HG03280 (cell line): ENCODE data around the gene SPEM1.

Experiments used
- ATAC-seq: cut with Tn5 transposase; IDR thresholded peaks from one replicate; pipeline ENCODE4 v1.9.1; 2021; ENCODE audit warnings: mild to moderate bottlenecking, moderate library complexity; ENCODE audit not compliant: unreplicated experiment

Gene SPEM1

GRCh38 chr17:7419819-7420610 lies at the start of gene SPEM1:
TSS of gene SPEM1 (plus strand) at chr17:7420324. CDS start at chr17:7420385, 61 bp downstream.
- no peak for ATAC-seq

GRCh38 chr17:7370853-7371252 lies 49.3 kb upstream of the SPEM1 start:
- ATAC-seq: no peak

- no peak for ATAC-seq
These were observed 45.8 kb upstream of the SPEM1 start for GRCh38 chr17:7374353-7374752.

GRCh38 chr17:7379134-7379533 lies 41.0 kb upstream of the SPEM1 start:
- no peak for ATAC-seq

- ATAC-seq: no peak
These were observed 39.8 kb upstream of the SPEM1 start for GRCh38 chr17:7380321-7380720.

- ATAC-seq: no peak
These were observed 39.1 kb upstream of the SPEM1 start, which contains the start of gene TNK1 for GRCh38 chr17:7380855-7381683. TSS of gene TNK1 (plus strand) at chr17:7381089. CDS start at chr17:7382927, 1,838 bp downstream.

GRCh38 chr17:7382901-7383300 lies 37.2 kb upstream of the SPEM1 start:
- ATAC-seq: no peak

- no peak for ATAC-seq
These were observed 36.8 kb upstream of the SPEM1 start for GRCh38 chr17:7383371-7383741.

- ATAC-seq: peak; percentile 84
These were observed 36.2 kb upstream of the SPEM1 start for GRCh38 chr17:7383742-7384488.

GRCh38 chr17:7384489-7385081 lies 35.5 kb upstream of the SPEM1 start:
- no peak for ATAC-seq

GRCh38 chr17:7388856-7389255 lies 31.3 kb upstream of the SPEM1 start:
- ATAC-seq: no peak

GRCh38 chr17:7389924-7390910 lies 29.9 kb upstream of the SPEM1 start:
- no peak for ATAC-seq

GRCh38 chr17:7391307-7391706 lies 28.8 kb upstream of the SPEM1 start:
- no peak for ATAC-seq

- no peak for ATAC-seq
These were observed 27.2 kb upstream of the SPEM1 start for GRCh38 chr17:7392696-7393612.

- peak; percentile 38 for ATAC-seq
These were observed 26.3 kb upstream of the SPEM1 start for GRCh38 chr17:7393613-7394451.

- ATAC-seq: peak; percentile 79
These were observed 25.5 kb upstream of the SPEM1 start, which contains the start of gene PLSCR3 for GRCh38 chr17:7394452-7395191. TSS of gene PLSCR3 (minus strand) at chr17:7394525. CDS start at chr17:7394110, 415 bp downstream.

GRCh38 chr17:7396147-7396546 lies 24.0 kb upstream of the SPEM1 start:
- ATAC-seq: no peak
